GM12872 (cell line): ENCODE measurements around the gene PDZRN4.

Experiments used
- TF ChIP-seq, protein P1 (sequence below): IDR thresholded peaks from 3 replicates; pipeline ENCODE4 v1.5.1; 2011; ENCODE audit warnings: low read depth, mild to moderate bottlenecking, low read length, moderate library complexity; ENCODE audit not compliant: insufficient read depth

Gene PDZRN4

DNA sequence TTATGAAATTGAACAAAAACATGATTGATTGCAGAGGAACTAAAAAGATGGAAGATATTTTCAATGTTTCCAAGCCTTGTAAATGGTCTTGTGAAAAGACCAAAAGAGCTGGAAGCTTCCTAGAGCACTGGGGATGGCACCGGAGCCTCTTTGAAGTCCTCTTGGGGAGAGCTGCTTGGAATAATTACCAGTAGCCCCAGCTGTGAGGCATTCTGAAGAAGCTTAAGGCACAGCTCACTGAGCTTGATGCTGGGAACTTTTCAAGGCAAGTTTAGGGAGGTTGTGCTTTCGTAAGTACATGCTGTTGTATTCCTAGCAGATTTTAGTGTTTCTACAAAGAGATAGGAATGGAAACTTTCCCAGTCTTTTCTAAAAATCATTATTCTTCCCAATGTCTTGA lies 13.9 kb downstream of the PDZRN4 start:
- TF ChIP-seq, protein P1, sequence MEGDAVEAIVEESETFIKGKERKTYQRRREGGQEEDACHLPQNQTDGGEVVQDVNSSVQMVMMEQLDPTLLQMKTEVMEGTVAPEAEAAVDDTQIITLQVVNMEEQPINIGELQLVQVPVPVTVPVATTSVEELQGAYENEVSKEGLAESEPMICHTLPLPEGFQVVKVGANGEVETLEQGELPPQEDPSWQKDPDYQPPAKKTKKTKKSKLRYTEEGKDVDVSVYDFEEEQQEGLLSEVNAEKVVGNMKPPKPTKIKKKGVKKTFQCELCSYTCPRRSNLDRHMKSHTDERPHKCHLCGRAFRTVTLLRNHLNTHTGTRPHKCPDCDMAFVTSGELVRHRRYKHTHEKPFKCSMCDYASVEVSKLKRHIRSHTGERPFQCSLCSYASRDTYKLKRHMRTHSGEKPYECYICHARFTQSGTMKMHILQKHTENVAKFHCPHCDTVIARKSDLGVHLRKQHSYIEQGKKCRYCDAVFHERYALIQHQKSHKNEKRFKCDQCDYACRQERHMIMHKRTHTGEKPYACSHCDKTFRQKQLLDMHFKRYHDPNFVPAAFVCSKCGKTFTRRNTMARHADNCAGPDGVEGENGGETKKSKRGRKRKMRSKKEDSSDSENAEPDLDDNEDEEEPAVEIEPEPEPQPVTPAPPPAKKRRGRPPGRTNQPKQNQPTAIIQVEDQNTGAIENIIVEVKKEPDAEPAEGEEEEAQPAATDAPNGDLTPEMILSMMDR, result no peak

DNA sequence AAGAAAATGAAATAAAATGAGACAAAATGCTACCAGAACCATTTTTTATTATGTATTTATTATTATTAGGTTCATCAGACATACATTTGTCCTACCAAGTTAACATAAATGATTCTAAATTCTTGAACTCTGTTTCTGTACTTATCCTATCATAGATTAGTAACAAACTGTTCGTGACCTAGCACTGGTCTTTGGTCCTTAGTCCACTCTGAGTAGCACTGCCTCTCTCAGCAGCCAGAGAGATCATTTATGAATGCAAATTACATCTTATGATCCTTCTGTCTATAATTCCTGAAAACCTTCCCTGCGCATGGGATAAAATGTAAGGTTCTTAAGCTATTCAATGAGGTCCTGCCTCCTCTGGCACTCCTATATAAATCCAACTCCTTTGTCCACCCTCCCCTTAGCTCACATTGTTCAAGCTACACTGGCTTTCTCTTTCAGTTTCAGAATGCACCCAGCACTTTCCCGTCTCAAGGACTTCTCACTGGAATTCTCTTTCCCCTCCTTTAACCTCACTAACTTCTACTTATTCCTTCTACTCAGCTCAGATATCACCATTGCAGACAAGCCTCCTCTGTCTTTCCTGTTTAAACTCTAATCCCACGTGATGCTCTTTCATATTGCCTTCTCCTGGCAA lies 17.1 kb downstream of the PDZRN4 start:
- TF ChIP-seq, protein P1, result no peak

GRCh38 chr12:41206298-41206697 lies 18.2 kb downstream of the PDZRN4 start:
- TF ChIP-seq, protein P1, result no peak

DNA sequence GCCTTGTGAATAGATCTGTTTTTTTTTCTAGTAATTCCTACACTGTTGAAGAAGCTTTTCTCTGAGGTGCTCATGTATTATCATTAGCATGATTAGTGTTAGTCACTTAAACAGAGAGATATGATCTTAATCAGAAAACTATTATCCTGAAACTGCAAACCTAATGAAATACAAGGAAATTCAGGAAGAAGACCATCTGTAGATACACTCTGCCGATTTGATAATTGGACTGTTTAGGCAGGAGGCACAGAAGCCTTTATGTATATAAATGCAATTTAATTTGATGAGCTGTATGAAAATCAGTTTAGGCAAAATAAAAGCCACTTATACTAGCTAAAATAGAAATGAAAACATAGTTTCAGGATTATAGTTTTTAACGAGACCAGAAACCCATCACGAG lies 23.3 kb downstream of the PDZRN4 start:
- TF ChIP-seq, protein P1, result no peak

GRCh38 chr12:41212625-41213024 lies 24.5 kb downstream of the PDZRN4 start:
- TF ChIP-seq, protein P1, result no peak

GRCh38 chr12:41213107-41213506 lies 25.0 kb downstream of the PDZRN4 start:
- TF ChIP-seq, protein P1, result no peak

GRCh38 chr12:41213648-41214047 lies 25.5 kb downstream of the PDZRN4 start:
- TF ChIP-seq, protein P1, result no peak
